Thoracic aorta (tissue), 2 donors: ENCODE measurements around the gene CYB5R2. TPM values are rescaled to one million over a fixed set of nuclear protein-coding genes. Genes with fewer than 3 reads are reported as not detected.

ENCODE experiments used
- ATAC-seq: fragments of 150-250 bp; one replicate; pipeline ENCODE4 v1.8.0; 2017; ENCODE audit warnings: low read depth; ENCODE audit not compliant: insufficient number of reproducible peaks, low FRiP score
- DNase-seq: peaks from one replicate; pipeline ENCODE4 v3.0.0-alpha.2; 2020; ENCODE audit warnings: low spot score
- H3K27ac ChIP-seq, 2 donors: fragments of 200-600 bp; sonication (generic); 1 replicate in 1 of 2; 2 replicates in 1 of 2; pipeline ENCODE4 v1.5.1; 2016; ENCODE audit warnings: mild to moderate bottlenecking in 2 of 2, moderate library complexity in 2 of 2
- H3K27me3 ChIP-seq: fragments of 200-600 bp; sonication (generic); replicated peaks from 2 replicates; pipeline ENCODE4 v1.6.0; 2016; ENCODE audit warnings: mild to moderate bottlenecking; ENCODE audit not compliant: insufficient read depth
- H3K36me3 ChIP-seq: fragments of 200-600 bp; sonication (generic); one replicate; pipeline ENCODE4 v1.5.1; 2016
- H3K4me1 ChIP-seq, 2 donors: fragments of 200-600 bp; sonication (generic); 1 replicate in 1 of 2; 2 replicates in 1 of 2; pipeline versions ENCODE4 v1.5.1 to v1.6.0; 2016; ENCODE audit warnings: low read depth in 2 of 2, mild to moderate bottlenecking in 1 of 2; ENCODE audit not compliant: control insufficient read depth in 1 of 2
- H3K4me3 ChIP-seq: fragments of 200-600 bp; sonication (generic); 2 replicates; pipeline ENCODE4 v1.5.1; 2016; ENCODE audit warnings: mild to moderate bottlenecking
- H3K9me3 ChIP-seq: fragments of 200-600 bp; sonication (generic); 2 replicates; pipeline ENCODE4 v1.5.1; 2016
- total RNA-seq, 2 donors: library from RNA; depleted of rRNA; stranded (reverse); fragments of >200 nt; gene quantifications; one replicate each; pipeline versions ENCODE4 v1.1.0 to v1.2.3, GENCODE V29; 2016
- TF ChIP-seq, protein P1 (sequence below): fragments of 200-600 bp; sonication (generic); IDR thresholded peaks from one replicate; pipeline ENCODE4 v1.5.1; 2019; ENCODE audit warnings: antibody characterized with exemption

CYB5R2 gene
- total RNA-seq, 2 donors from 2014 or later, result 12.6 to 21.3 TPM

DNA sequence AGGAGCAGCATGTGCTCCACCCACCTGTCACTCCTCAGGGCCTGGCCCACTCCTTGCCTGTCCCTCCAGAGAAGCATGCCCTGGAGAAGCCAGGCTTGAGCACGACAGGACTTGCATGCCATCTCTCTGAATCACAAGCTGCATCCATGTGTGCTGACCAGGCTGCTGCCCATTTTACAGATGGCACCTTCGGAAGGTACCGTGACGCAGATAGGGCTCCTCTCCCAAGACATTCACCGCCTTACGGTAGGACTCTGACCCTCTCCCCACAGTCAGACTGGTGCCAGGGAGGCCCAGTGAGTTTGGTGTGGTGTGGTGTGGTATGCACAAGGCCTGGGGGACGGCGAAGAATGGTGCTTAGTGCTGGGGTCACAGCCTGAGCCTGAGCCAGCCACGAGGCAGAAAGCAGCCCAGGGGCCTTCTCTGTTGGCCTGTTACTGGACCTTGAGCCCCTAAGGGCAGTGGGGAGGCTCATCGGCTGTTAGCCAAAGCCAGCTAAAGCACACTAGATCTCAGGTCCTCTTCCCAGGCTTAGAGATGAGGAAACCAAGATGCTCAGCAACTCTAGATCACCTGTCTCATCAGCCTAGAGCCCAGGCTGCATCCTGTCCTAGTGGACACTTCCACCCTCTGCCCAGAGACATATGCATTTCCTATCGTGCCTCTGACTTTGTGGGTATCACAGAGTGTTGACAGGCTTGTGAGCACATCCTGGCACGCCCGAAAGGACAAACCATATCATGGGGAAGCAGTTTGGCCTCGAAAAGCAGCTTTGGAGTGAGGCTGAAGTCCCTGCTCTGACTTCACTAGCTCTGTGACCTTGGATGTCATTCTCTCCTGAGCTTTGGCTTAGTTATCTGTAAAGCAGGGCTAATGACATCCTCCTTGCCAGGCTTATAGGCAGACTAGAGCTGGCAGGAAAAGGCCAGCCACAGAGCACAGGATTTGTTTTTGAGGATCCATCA lies 17.8 kb downstream of the CYB5R2 start:
- no peak for ATAC-seq
- no peaks in the 10 kb centered on the region for H3K4me1 ChIP-seq
- H3K9me3 ChIP-seq, result no peaks in the 10 kb centered on the region
- H3K4me3 ChIP-seq, result no peak overlapping the region
- no peaks in the 10 kb centered on the region for H3K27me3 ChIP-seq
- peaks cover 67% of the 10 kb centered on the region for H3K36me3 ChIP-seq
- DNase-seq, result no peak
- TF ChIP-seq, protein P1, sequence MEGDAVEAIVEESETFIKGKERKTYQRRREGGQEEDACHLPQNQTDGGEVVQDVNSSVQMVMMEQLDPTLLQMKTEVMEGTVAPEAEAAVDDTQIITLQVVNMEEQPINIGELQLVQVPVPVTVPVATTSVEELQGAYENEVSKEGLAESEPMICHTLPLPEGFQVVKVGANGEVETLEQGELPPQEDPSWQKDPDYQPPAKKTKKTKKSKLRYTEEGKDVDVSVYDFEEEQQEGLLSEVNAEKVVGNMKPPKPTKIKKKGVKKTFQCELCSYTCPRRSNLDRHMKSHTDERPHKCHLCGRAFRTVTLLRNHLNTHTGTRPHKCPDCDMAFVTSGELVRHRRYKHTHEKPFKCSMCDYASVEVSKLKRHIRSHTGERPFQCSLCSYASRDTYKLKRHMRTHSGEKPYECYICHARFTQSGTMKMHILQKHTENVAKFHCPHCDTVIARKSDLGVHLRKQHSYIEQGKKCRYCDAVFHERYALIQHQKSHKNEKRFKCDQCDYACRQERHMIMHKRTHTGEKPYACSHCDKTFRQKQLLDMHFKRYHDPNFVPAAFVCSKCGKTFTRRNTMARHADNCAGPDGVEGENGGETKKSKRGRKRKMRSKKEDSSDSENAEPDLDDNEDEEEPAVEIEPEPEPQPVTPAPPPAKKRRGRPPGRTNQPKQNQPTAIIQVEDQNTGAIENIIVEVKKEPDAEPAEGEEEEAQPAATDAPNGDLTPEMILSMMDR, result no peak
- no peak overlapping the region for H3K27ac ChIP-seq

DNA sequence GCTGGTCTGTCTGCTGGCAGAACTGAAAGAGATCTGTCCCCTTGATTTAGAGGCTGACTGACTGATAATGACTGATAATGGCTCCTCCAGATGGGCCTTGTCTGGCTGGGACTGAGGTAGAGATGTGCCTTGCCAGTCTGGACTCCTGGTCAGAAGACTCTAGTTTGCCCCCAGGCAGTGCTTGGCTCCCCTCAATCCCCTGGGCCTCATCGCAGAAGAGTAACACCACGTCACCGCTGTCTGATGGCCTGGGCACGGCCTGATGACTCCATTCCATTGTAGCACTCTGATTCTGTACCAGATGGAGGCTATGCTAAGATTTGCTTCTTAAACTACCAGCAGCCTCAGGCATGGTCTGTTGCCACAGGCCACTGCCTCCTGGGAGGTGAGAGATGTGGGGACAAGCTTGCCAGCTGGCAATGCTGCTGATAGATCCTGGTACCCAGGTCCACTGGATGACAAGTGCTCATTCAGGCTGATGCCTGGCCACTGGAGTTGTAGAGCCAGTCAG lies 19.1 kb downstream of the CYB5R2 start:
- peaks cover 78% of the 10 kb centered on the region for H3K36me3 ChIP-seq
- ATAC-seq (no peak), DNase-seq (no peak)
- H3K9me3 ChIP-seq, result no peaks in the 10 kb centered on the region
- H3K4me1 ChIP-seq, result no peaks in the 10 kb centered on the region
- H3K27ac ChIP-seq, result no peak overlapping the region
- TF ChIP-seq, protein P1, result no peak
- no peak overlapping the region for H3K4me3 ChIP-seq
- H3K27me3 ChIP-seq, result no peaks in the 10 kb centered on the region

DNA sequence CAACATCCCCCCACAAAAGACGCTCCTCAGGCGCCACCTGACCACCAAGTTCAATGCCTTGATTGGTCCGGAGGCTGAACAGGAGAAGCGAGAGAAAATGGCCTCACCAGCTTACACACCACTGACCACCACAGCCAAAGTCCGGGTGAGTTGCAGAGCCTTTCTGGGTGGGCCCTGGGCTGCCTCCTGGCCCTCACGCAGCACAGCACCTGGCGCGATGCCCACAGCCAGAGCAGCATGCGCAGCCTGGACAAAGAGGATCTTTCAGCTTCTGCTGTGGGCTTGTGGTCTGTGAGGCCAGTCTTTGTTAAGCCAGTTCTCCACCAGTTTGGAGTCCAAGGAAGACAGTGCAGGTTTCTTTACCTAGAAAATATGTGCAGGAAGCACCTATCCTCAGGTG lies 21.6 kb downstream of the CYB5R2 start:
- Histone ChIP-seq H3K27me3 (no peaks in the 10 kb centered on the region), H3K27ac (no peak overlapping the region), H3K9me3 (no peaks in the 10 kb centered on the region), H3K36me3 (peaks cover 86% of the 10 kb centered on the region), H3K4me1 (no peaks in the 10 kb centered on the region), H3K4me3 (no peak overlapping the region)
- TF ChIP-seq, protein P1, result no peak
- ATAC-seq (no peak), DNase-seq (no peak)

DNA sequence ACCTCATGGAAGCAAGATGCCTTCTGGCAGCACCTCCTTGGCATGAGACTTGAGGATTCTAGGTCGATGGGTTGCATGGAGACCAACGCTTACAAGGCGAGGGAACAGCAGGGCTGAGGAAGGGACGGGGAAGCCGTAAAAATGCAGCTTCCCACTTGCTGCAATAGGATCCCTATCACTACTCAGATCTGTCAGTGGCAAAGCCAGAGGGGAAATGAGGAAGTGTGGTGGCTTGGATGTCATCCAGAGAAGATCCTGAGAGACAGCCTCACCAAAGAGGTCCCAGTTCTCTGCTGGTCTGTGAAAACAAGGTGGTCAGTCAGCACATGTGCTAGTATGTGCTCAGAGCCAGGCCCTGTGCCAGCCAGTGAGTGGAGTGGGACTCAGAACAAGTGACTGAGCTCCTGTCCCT lies 22.2 kb downstream of the CYB5R2 start:
- Histone ChIP-seq H3K9me3 (no peaks in the 10 kb centered on the region), H3K27me3 (no peaks in the 10 kb centered on the region), H3K36me3 (peaks cover 80% of the 10 kb centered on the region), H3K4me1 (no peaks in the 10 kb centered on the region), H3K4me3 (no peak overlapping the region), H3K27ac (no peak overlapping the region)
- TF ChIP-seq, protein P1, result no peak
- DNase-seq (no peak), ATAC-seq (no peak)

DNA sequence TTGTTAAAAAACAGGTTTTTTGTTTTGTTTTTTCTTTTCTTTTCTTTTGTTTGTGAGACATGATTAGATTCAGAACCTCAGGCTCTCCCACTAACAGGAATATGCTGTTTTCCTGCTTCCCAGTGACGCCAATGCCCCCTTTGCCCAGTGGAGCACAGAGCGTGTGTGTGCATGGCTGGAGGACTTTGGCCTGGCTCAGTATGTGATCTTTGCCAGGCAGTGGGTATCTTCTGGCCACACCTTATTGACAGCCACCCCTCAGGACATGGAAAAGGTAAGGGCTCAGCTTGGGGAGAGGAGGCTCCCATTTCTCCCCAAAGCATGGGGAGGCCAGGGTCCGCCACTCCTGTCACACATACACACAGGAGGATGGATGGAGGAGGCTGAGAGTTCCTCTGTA lies 25.0 kb downstream of the CYB5R2 start:
- ATAC-seq, result no peak
- Histone ChIP-seq H3K27ac (no peak overlapping the region), H3K4me1 (no peaks in the 10 kb centered on the region), H3K27me3 (no peaks in the 10 kb centered on the region), H3K36me3 (peaks cover 60% of the 10 kb centered on the region), H3K4me3 (no peak overlapping the region), H3K9me3 (no peaks in the 10 kb centered on the region)
- DNase-seq, result no peak
- TF ChIP-seq, protein P1, result no peak
